EH (cell line): ENCODE measurements around the gene LMO1.

Source experiments
- DNase-seq: peaks from one replicate; pipeline ENCODE4 v3.0.0-alpha.2; 2015; ENCODE audit warnings: low read depth

LMO1 gene

DNA sequence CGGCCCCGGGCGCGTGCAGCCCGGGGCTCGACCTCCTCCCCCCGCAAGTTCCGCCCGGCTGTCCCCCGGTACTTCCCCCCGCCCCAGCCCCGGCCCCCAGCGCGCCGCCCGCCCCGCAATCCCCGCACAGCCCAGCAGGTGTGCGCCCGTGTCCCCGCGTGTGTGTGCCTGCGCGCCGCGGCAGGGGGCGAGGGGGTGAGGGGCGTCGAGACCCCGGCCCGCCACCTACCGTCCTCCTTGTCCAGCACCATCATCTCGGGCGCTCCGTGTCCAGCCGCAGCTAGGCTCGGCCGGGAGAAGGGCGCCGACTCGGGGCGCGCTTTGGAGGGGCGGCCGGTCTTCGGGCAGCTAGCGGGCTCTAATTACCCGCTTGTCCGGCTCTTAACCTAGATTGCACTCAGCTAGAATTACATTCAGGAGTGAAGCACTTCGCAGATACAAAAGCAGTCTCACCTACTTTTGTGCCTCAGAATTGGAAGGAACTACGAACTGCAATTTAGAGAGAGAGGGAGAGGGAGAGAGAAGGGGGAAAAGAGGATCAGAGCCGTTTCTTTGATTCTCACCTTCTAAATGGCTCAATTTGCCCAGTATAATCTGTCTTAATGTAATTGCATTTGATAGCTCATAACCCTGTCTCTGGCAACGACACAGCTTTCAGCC lies 439 bp downstream of the LMO1 start:
- peak; percentile 15 for DNase-seq

DNA sequence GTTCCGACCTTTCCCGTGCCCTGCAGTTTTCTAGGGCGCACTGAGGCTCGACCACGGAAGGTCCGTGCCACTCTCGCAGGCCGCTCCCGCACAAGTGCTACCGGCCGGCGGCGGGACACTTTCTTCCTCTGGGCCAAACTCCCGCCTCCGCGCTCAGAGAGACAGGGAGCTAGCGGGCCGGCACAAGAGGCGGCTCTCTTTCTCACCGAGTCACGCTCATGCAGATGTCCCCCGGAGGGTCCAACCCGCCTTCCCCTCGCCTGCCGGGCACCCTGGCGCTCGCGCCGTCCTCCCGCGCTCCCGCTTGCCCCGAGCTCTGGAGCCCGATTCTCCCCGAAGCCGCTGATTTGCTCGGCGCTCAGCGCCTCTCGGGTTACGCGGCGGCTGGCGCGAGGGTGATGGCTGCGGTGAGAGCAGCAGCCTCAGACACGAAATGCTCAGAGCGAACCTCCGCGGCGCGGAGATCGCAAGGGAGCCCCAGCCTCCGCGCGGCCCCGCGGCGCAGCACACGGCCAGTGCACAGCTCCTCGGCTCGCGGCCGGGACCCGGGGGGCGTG lies 1.0 kb downstream of the LMO1 start:
- peak; percentile 66 for DNase-seq

DNA sequence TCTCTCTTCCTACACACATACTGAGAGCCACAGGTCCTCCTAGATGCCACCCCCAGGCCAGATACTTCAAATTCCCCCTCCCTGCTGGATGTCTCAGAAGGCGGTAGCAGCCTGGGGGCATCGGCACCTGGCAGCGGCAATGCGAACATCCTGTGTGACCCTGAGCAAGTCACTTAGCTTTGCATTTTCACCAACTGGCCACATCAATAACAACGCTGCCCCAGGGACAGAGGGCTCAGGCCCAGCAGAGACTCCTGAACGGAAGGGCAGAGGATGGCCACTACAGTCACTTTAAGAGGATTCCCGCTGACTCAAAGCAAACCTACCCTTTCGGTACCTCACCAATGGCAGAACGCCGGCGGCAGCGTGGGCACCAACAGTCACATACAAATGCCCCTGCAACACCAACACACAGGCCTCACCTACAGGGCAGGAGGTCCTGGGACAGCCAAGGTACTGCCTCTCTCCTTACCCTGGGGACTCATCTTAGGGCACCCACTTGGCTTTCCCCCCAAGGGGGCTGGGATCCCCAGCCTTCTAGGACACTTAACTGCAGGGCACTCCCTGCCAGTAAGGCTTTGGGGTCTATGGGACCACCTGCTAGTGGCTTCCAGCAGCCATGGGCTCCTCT lies 1.6 kb downstream of the LMO1 start:
- no peak for DNase-seq

DNA sequence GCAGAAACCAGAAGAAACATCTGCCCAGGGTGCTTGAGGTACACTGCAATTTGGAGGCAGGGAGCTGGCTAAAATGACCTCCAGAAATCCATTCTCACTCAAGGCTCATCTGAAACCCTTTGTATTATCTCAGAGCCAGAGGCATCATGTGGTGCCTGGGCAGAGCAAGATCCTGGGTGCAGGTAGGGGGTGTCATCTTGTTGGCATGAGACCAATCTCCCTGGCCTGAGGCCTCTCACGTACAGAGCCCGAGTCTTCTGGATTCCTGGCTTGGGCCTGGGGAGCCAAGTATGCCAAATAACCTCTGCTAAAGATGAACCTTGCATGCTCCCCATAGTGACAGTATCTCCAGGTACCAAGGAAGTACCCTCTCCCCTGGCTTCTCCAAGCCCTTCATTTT lies 2.4 kb downstream of the LMO1 start:
- DNase-seq: no peak

DNA sequence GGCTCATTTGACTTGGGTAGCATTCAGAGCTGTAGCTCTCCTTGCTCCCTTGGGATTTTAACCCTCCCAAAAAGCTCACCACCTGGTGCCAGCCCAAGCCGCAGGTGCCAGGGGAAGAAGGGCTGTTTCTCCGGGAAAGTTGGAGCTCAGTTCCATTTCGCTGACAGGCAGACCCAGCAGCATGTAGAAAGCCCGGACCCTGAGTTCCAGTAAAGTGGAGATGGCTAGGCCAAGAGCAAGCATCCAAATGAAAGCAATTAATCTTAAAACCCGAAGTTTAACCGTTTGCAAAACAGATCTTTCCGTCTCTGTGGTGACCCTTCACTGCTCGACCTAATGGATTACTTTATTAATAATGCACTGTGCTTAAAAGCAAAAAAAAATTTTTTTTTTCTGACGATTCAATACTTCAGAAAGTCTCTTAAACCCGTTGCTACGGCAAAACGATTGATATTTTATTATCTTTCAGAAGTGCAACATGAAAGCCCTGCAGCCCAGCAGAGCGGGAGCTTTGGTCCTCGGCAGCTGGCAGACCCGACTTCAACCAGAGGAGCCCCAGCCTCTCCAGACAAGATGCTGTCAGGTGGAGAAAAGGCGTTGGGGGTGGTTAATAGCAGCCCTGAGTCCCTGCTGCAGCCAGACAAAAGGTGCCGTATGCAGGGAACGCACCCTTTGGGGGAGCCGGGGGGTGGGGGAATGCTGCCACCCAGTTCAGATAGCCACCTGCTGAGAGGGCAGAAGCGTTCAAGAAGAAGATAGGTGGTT lies 3.3 kb downstream of the LMO1 start:
- DNase-seq: no peak

DNA sequence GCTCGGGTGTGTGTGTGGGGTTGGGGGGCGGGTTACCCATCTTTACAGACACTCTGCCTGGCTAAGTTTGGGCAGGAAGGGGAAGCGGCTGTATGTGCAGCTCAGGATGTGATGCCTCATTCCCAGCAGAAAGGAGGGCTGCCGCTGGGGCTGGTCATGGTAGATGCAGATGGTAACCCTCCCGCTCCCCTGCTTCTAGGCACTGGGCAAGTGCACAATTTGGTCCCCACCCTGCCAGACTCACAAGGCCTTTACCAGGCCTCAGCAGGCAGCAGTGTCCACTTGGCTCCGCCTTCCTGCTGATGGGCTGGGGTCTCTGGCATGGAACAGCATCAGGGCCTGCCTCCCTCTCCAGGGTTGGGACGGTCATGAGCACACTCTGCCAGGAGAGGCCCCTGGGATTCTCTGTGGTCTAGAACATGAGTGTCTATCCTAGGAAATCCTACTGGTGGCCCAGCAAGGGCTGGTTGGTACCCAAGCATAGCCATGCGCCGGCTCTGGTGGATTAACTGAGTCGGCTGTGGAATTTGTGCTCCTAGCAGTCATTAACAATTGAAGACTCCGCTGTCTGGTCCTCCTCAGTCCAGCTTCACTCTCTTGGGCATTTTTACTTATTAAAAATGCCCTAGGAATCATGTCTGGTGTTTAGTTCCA lies 4.2 kb downstream of the LMO1 start:
- DNase-seq: no peak

DNA sequence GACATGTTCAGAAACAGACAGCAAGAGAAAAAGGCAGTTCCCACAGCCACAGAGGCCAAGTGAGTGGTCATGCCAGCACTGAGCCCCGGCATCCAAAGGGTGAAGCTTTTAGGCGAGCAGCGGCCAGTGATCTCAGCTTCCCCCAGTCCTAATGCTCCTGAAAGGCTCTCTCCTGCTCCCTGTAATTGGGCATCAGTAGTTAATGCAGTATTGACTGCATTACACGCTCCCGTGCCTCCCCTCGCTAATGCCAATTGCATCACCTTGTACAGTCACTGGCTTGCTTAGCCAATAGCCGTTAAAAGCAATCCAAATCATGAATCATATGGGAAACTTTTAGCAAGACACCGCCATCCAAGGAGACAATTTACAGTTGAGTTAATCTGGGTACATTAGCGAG lies 4.9 kb downstream of the LMO1 start:
- peak; percentile 55 for DNase-seq

DNA sequence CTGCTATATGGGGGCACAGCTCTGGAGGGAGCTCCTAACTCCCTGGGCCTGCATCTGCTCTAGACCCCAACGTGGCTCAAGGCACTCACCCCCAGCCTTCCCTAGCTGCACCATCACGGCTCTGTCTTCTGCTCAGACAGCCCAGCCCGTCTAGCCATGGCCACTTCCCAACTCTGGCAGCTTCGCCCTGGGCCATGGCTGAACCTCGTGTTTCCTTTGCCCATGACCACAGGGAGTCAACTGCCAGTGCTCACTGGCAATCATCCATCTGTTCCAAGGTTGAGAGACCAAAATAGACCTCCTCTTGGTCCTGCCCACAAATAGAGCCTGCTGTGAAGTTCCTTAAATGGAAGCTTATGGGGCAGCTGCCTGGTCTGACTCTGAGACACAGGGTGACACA lies 5.4 kb downstream of the LMO1 start:
- peak; percentile 38 for DNase-seq

DNA sequence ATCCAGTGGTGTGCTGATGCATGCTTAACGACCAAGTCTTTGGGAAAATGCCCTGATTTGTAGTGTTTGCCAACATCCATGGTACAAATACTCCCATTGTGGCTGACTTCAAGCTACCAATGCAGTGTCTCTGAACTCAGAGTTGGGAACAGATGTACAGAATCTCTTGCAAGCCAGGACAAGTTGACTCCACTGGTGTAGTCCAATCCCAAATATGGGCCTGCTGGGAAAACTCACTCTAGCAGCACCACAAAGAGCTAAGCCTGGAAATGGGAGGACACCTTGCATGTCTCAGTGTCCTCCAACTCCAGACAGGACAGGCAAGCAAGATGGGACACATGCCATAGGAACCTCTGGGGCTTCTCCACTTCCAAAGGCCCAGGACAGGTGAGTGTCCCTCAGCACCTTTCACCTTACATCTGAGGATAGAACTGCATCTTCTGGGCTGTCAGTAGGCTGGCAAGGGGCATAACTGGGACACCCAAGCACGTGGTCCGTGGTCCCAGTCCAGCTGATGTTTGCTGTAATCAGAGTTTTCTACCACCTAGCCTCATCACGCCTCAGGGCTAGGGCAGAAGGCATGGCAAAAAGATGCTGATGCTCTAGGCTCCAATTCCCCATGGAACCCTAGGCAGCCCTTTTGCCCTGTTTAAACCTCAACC lies 6.5 kb downstream of the LMO1 start:
- no peak for DNase-seq

DNA sequence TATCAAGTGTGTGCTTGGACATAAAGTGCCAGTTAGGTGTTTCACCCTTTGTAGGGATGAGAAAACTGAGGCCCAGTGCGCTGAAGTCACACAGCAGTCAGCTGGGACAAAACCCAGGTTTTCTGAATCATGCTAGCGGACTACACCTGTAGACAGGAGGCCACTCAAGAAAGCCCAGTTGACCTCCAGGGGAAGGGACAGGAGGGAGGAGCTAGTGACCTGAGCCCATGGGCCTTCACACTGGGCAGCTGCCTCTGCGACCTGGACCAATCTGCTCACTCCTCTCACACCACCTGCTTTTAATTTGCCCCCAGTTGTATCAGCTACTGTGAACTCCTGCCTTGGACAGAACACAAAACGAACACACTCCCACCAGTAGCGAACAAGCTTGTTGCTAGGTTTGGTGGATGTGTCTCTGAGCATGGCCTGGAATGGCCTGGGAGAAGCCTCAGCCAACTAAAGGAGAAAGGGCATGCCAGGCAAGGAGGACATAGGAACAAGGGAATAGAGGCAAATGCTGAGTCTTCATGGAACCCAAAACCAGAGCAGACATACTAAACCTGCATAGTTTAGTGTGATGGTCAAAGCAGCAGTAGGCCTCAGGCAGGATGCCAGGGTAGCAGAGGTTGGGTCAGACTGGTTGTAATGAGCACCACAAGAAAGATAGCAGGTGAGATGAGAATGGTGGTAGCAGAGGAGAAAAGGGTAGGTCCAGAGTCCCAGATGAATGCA lies 7.2 kb downstream of the LMO1 start:
- no peak for DNase-seq

DNA sequence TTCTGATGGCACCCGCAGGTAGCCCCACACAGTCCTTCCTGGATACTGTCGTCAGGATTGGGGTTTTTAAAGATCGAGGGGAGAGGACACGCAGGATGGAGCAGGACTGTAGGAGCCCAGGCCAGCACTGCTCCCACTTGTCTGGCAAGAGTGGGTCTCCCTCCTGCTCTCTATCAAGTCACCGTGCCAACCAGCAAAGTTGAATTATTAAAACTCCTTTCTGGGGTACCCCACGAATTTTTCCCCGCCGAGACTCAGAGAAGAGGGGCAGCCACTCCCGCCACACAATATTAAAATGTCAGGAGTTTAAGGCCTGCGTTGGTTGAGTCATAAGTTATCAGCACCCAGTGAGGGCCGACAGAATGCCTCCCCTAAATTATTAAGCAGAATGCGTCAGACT lies 10.1 kb downstream of the LMO1 start:
- DNase-seq: no peak

DNA sequence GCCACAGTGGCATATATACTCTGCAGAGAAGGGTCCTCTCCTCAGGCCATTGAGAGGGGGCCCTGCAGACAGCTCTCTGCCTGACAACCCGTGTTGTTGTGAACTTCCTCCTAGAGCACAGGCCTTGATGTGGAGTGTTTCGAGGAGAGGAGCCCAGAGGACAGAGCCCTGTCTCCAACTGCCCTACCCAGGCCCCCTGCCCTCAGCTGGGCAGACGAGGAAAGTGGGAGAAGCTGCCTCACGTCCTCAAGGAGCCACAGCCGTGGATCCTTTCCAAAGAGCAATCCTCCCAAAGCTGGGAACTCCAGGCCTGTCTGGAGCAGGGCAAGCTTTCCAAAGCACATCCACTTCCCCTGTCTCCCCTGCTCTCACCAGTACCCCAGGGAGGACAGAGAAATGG lies 10.7 kb downstream of the LMO1 start:
- DNase-seq: no peak

DNA sequence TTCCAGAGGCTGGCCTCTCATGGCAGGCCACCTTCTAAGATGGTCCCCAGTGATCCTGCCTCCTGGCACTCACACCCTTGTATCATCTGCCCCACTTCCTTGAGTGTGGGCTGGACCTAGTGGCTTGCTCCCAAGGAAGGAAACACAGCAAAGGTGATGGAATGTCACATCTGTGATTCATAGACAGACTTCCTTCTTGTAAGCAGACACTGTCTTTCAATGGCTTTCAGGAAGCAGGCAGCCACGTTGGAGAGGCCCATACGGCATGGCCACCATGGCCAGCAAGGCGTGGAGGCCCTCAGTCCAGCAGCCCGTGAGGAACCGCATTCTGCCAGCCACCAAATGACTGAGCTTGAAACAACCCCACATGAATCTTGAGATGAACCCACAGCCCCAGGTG lies 11.3 kb downstream of the LMO1 start:
- DNase-seq: peak; percentile 15

DNA sequence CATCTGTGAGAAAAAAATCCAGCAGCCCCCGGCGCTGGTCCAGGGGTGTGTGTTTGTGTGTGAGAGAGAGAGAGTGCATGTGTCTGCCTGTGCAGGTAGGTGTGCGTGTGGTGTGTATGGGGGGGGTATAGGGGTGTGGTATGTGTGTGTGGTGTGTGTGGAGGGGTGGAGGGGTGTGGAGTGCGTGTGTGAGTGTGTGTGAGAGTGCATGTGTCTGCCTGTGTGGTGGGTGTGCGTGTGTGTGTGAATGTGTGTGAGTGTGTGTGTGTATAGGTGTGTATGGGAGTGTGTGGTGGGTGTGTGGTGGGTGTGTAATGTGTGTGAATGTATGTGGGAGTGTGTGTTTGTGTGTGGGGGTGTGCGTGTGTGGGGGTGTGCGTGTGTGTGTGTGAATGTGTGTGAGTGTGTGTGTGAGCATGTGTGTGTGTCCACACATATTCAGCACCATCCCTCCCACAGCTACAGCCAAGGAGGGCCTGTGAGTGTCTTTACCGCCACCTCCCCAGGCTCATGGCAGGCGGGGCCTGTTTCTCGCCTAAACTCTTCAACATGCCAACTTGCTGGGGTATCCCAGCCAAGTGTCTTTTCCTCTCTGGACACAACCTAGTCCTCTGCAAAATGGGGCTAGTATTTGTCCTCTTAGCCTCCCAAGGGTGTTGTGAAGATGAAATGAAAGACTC lies 11.9 kb downstream of the LMO1 start:
- no peak for DNase-seq

DNA sequence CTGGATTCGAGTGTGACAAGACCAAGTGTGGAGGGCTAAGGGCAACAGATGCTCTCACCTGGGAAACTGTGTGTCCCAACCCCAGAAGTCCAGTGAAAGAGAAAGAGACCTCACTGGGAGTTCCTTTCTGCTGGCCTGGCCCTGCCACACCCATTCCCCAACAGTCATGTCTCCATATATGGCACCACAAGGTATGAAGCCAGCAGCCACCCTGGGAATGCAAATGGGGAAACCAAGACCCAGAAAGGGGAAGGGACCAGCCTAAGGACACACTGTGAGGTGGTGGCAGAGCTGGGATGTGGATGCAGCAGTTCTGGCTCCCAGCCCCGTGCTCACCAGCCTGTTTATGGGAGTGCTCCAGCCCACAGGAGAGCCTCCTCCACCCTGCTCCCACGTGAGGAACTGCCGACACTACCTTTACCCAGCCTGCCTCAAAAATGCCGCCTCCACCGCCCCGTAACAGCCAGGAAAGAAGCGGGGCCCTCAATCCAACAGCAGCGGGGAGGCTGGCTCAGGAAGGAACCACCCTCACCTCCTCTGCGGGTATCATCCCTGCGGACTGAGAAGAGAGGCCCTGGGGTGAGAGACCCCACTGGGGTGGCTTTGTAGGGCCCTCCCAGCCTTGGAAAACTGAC lies 12.6 kb downstream of the LMO1 start:
- no peak for DNase-seq

DNA sequence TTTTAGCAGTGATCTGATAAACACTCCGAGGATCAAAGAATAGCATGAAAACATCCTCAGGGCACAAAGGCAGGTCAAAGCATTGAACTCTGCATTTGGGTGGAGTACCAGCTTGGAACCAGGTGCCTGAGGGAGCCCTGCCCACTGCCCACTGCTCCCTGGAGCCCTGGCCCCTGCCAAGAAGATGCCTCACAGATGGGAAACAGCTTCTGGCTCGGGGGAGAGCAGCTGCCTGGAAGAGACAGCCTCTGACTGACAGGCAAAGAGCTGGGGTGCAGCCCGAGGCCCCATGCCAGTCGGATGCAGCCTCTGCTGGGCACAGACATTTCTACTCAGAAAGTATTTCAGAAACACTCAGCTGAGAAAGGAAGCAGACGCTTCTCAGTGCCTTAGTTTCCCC lies 13.2 kb downstream of the LMO1 start:
- no peak for DNase-seq

DNA sequence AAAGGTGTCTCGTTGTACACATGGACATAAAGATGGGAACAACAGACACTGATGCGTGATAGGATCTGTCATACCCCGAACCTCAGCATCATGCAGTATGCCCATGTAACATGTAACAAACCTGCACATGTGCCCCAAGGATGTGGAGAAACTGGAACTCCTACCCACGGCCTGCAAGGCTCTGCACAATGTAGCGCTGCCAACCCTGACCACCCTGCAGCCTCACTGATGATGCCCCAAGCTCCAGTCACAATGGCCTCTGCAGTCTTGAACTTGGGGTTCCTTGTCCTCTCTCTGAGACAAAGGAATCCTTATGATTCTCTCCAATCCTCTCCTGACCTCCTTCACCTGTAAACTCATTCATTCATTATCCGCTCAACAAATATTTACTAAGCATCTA lies 14.2 kb downstream of the LMO1 start:
- DNase-seq: no peak

DNA sequence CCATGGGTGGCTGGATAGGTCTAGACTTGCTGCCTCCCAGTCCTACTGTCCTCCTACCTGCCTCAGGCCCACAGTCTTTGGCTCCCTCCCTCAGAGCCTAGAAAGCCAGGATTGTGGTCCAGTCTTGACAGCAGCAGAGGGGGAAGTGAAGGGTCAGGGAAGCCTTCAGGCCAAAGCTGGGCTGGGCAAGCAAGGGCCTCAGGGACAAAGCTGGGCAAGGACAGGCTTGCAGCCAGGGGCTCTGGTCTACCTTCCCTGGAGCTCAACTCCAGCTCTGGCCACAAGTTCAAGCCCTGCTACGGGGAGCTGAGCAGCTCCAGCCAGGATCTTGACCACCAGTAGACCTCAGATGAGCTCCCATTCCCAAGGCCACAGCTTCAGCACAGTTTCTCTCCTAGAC lies 14.9 kb downstream of the LMO1 start:
- DNase-seq: no peak

DNA sequence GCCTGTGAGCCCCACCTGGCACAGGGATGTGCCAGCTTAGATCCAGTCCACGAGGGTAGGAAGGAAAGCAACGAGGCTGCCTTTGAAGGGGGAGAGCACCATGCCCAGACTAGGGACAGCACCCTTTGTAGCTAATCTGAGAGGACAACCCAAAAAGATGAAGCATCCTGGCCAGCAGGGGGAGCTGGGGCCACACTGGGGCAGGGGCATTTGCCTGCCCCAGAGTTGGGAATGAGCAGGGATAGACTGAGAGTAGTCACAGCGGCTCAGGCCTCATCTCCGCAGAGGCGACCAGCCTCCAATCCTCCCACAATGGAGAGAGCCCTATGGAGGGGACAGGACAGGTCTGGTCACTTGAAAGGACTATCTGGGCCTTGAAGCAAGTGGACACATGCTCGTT lies 16.4 kb downstream of the LMO1 start:
- DNase-seq: peak; percentile 25

DNA sequence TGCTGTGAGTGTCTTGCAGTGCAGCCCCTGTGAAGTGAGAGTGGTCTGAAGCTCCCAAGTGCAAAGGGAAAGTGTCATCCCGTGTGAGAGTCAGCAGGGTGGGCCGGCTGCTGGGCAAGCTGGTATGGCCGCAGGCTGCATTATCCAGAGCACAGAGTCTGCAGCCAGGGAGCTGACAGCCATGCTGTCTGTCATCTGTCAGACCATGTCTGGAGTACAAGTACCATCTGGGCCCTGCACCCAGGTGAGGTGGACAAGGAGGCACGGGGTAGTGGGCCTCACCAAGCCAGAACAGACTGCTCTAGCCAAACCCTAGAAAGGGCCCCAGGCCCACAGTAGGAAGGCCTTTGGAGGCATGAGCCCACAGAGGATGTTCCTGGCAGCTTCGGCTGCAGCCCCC lies 20.2 kb downstream of the LMO1 start:
- DNase-seq: no peak
